ENCODE data around the gene ABI3. TPM values are rescaled to one million over a fixed set of nuclear protein-coding genes. Genes with fewer than 3 reads are reported as not detected.

The ABI3 gene
- total RNA-seq, 1 experiment from 2014 or later = not detected

DNA sequence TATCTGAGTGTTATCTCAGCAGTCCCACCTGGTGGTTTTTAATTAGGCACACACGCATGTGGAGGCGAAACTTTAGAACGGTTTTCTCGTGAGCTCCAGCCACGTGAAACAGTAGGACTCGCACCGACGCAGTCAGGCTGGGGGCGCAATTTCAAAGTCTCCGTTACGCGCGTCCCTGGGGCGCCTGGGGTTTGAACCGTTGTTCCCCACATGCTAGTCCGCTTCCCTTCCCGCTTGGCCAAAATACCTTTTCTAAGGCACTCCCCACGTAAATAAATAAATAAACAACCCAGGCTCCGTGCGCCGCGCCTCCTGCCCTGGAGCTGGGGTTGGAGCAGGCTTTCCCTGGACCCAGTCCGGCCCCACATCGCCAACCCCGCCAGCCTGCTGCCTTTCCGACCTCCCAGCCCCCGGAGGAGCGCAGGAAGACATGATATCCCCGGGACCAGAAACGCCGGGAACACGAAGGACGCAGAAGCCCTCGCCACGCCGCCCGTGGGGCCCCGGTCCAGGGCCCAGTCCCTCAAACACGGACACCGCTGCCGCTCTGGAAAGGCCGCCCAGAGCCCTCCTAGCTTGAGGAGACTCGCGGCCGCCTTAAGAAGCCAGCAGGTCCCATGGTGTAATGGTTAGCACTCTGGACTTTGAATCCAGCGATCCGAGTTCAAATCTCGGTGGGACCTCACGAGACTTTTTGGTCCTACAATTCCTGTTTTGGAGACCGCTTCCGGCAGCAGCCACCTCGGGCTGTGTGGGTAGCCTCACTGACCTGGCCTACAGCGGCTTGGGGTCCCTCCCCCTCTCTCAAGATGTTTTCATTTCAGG, 18.4 kb upstream of the ABI3 start:
- POLR2A ChIA-PET = interaction anchor here (0.5 to 1.1 kb wide), 2 partner anchors 11 to 38 kb away, joined by 13 read pairs; no protein-coding TSS in a partner anchor
- no TSS peak for BruUV-seq (replicated peaks)

DNA sequence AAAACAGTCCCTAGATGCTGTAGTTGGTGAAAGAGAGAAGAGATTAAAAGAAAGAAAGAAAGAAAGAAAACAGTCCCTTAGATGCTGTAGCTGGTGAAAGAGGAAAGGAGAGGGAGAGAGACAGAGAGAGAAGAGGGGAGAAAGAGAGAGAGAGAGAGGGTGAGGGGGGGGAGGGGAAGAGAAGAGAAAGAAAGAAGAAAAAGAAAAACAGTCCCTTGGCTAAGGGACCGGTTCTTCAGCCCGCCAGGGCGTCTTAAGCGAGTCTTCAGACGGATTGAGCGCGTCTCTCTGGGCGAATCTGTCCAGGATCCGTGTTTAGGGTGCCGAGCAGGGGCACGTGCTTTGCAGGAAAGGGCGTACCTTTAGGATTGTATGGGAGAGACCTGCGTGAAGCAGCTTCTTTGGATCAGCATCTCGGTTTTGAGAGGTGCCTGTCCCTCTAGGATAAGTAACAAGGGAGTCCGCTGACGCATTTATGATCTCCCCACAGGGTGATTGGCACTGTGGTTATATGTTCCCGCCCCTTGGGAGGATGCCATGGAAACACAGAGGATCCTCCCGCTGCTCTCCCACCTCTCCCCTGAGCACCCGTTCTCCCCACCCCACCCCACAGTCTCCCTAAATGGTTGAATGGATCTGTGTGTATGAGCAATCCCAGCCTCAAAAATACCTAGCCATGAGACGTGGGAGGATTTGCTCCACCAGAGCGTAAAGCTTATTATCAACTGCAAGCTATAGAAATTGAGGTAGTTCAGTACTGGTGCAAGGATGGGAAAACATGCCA, 16.8 kb upstream of the ABI3 start:
- peak overlapping the region; percentile 97 for H3K27ac ChIP-seq (ENCODE audit: low read length)
- DNase-seq (ENCODE audit: low read depth, low spot score) (peak; percentile 41), ATAC-seq (no peak)
- BruUV-seq (replicated peaks) = TSS peak; percentile 81
- peak overlapping the region; percentile 69 to 82 for H3K4me3 ChIP-seq (ENCODE audit: low read depth in 2 of 2, low read length in 2 of 2)
- in situ Hi-C loops (cut with HindIII; ENCODE audit: low pct_unique_long_range_greater_than_20kb, low sequenced_read_pairs) = no loop called here
- no peak for TF ChIP-seq POLR2AphosphoS5 (IDR thresholded peaks at IDR 0.05; ENCODE audit: low read depth, low read length)
- TF ChIP-seq, protein P1, sequence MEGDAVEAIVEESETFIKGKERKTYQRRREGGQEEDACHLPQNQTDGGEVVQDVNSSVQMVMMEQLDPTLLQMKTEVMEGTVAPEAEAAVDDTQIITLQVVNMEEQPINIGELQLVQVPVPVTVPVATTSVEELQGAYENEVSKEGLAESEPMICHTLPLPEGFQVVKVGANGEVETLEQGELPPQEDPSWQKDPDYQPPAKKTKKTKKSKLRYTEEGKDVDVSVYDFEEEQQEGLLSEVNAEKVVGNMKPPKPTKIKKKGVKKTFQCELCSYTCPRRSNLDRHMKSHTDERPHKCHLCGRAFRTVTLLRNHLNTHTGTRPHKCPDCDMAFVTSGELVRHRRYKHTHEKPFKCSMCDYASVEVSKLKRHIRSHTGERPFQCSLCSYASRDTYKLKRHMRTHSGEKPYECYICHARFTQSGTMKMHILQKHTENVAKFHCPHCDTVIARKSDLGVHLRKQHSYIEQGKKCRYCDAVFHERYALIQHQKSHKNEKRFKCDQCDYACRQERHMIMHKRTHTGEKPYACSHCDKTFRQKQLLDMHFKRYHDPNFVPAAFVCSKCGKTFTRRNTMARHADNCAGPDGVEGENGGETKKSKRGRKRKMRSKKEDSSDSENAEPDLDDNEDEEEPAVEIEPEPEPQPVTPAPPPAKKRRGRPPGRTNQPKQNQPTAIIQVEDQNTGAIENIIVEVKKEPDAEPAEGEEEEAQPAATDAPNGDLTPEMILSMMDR (IDR thresholded peaks at IDR 0.05) = no peak
- TF ChIP-seq, protein P2, sequence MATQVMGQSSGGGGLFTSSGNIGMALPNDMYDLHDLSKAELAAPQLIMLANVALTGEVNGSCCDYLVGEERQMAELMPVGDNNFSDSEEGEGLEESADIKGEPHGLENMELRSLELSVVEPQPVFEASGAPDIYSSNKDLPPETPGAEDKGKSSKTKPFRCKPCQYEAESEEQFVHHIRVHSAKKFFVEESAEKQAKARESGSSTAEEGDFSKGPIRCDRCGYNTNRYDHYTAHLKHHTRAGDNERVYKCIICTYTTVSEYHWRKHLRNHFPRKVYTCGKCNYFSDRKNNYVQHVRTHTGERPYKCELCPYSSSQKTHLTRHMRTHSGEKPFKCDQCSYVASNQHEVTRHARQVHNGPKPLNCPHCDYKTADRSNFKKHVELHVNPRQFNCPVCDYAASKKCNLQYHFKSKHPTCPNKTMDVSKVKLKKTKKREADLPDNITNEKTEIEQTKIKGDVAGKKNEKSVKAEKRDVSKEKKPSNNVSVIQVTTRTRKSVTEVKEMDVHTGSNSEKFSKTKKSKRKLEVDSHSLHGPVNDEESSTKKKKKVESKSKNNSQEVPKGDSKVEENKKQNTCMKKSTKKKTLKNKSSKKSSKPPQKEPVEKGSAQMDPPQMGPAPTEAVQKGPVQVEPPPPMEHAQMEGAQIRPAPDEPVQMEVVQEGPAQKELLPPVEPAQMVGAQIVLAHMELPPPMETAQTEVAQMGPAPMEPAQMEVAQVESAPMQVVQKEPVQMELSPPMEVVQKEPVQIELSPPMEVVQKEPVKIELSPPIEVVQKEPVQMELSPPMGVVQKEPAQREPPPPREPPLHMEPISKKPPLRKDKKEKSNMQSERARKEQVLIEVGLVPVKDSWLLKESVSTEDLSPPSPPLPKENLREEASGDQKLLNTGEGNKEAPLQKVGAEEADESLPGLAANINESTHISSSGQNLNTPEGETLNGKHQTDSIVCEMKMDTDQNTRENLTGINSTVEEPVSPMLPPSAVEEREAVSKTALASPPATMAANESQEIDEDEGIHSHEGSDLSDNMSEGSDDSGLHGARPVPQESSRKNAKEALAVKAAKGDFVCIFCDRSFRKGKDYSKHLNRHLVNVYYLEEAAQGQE (IDR thresholded peaks at IDR 0.05; ENCODE audit: insufficient read depth in 1 of 2, low read depth in 2 of 2, low read length in 1 of 2) = no peak
- no peak for TF ChIP-seq TCF7L2 (IDR thresholded peaks at IDR 0.05; ENCODE audit: low read depth, low read length)
- no peaks in the 10 kb centered on the region for H3K36me3 ChIP-seq (ENCODE audit: control insufficient read depth, insufficient read depth, low read length)
- POLR2A ChIA-PET = interaction anchor here (0.7 kb wide), 1 partner anchor 112 kb away, joined by 17 read pairs; no protein-coding TSS in a partner anchor
- intact Hi-C loops (cut with micrococcal nuclease; ENCODE audit: unreplicated experiment) = no loop called here
- CTCF ChIA-PET = interaction anchor here (0.5 to 1.4 kb wide), 4 partner anchors 34 to 305 kb away, joined by 3 to 10 read pairs (median 6); no protein-coding TSS in a partner anchor
- H3K9me3 ChIP-seq (ENCODE audit: control insufficient read depth, insufficient read depth, low read depth, low read length) = no peaks in the 10 kb centered on the region
- no peaks in the 10 kb centered on the region for H3K27me3 ChIP-seq (ENCODE audit: control insufficient read depth, insufficient read depth, low read length)
- peaks cover 14% of the 10 kb centered on the region for H3K4me1 ChIP-seq (ENCODE audit: control insufficient read depth, insufficient read depth, low read length)

More for the DNA sequence above, 18.4 kb upstream of the ABI3 start:
- no peaks in the 10 kb centered on the region for H3K27me3 ChIP-seq (ENCODE audit: control insufficient read depth, insufficient read depth, low read length)
- intact Hi-C loops (cut with micrococcal nuclease; ENCODE audit: unreplicated experiment) (no loop called here), in situ Hi-C loops (cut with HindIII; ENCODE audit: low pct_unique_long_range_greater_than_20kb, low sequenced_read_pairs) (no loop called here)
- no peaks in the 10 kb centered on the region for H3K36me3 ChIP-seq (ENCODE audit: control insufficient read depth, insufficient read depth, low read length)
- H3K4me3 ChIP-seq (ENCODE audit: low read depth in 2 of 2, low read length in 2 of 2) = peak overlapping the region; percentile 69 to 82
- H3K4me1 ChIP-seq (ENCODE audit: control insufficient read depth, insufficient read depth, low read length) = peaks cover 14% of the 10 kb centered on the region
- CTCF ChIA-PET = interaction anchor here (0.5 to 0.7 kb wide), 4 partner anchors 29 to 369 kb away, joined by 3 to 4 read pairs (median 4); no protein-coding TSS in a partner anchor
- no peaks in the 10 kb centered on the region for H3K9me3 ChIP-seq (ENCODE audit: control insufficient read depth, insufficient read depth, low read depth, low read length)
- TF ChIP-seq SIN3A (IDR thresholded peaks at IDR 0.05; ENCODE audit: borderline replicate concordance, insufficient read depth, low read depth, low read length) (peak; percentile 91; the same call in 1 of the 2 replicates), POLR2AphosphoS5 (IDR thresholded peaks at IDR 0.05; ENCODE audit: low read depth, low read length) (peak; percentile 37), TCF7L2 (IDR thresholded peaks at IDR 0.05; ENCODE audit: low read depth, low read length) (peak; percentile 96)
- TF ChIP-seq, protein P2 (IDR thresholded peaks at IDR 0.05; ENCODE audit: insufficient read depth in 1 of 2, low read depth in 2 of 2, low read length in 1 of 2) = 0 out of 4 replicates have a peak, but pooled peaks of 1 of the 2 experiments have one; percentile 50
- TF ChIP-seq, protein P1 (IDR thresholded peaks at IDR 0.05) = no peak; the same call in 1 of the 2 replicates
- DNase-seq (ENCODE audit: low read depth, low spot score) (peak; percentile 90), ATAC-seq (peak; percentile 87)
- peak overlapping the region; percentile 97 for H3K27ac ChIP-seq (ENCODE audit: low read length)

Data from Panc1 (cell line).